Left lung (tissue), 10 donors: ENCODE data around the gene HSF5. TPM values are rescaled to one million over a fixed set of nuclear protein-coding genes. Genes with fewer than 3 reads are reported as not detected.
A peak's percentile ranks its signal among the peaks of the same experiment; 100 is the strongest.

Experiments
- ATAC-seq: fragments of 200-7000 bp; cut with Tn5 transposase; one replicate; pipeline ENCODE4 v1.9.1; 2020; ENCODE audit warnings: moderate library complexity
- DNase-seq, 4 donors: peaks; one replicate each; pipeline ENCODE4 v3.0.0-alpha.2; 2013 to 2020
- H3K27ac ChIP-seq, 2 donors: fragments of 200-600 bp; sonication (generic) in 1 of 2; one replicate each; pipeline versions ENCODE4 v1.5.0 to v1.8.0; 2020 to 2021
- H3K27me3 ChIP-seq, 2 donors: fragments of 200-600 bp; sonication (generic) in 1 of 2; one replicate each; pipeline versions ENCODE4 v1.5.0 to v1.8.0; 2020 to 2021
- H3K36me3 ChIP-seq, 2 donors: fragments of 200-600 bp; sonication (generic) in 1 of 2; one replicate each; pipeline versions ENCODE4 v1.5.0 to v1.8.0; 2020 to 2021
- H3K4me1 ChIP-seq, 2 donors: fragments of 200-600 bp; one replicate each; pipeline ENCODE4 v1.8.0; 2021
- H3K4me3 ChIP-seq, 2 donors: fragments of 200-600 bp; sonication (generic) in 1 of 2; one replicate each; pipeline versions ENCODE4 v1.5.0 to v1.8.0; 2020 to 2021; ENCODE audit warnings: mild to moderate bottlenecking in 1 of 2
- H3K9me3 ChIP-seq, 2 donors: fragments of 200-600 bp; sonication (generic) in 1 of 2; one replicate each; pipeline versions ENCODE4 v1.5.0 to v1.8.0; 2020 to 2021
- CTCF ChIP-seq, 2 donors: fragments of 200-600 bp; sonication (generic) in 1 of 2; IDR thresholded peaks; one replicate each; pipeline versions ENCODE4 v1.5.0 to v1.8.0; 2021; ENCODE audit warnings: antibody characterized with exemption in 2 of 2
- intact Hi-C, 2 donors: fragments of 100-400 bp; cut with DNase I; formaldehyde crosslinking; loops; one replicate each; pipeline versions ENCODE4 v1.11.2 to v1.14.2; 2022
- polyA plus RNA-seq, 6 donors: library from polyadenylated mRNA; unstranded; fragments of 120-200 nt; gene quantifications; one replicate each; pipeline ENCODE4 v1.2.1, GENCODE V29; 2013; ENCODE audit not compliant: insufficient read length in 6 of 6
- total RNA-seq, 2 donors: library from RNA; stranded (reverse); fragmentation: NEBNext Ultra II Directional; extraction: Animal tissue kit (Norgen Biotek cat#: 25700); gene quantifications; one replicate each; pipeline ENCODE4 v1.2.1, GENCODE V29; 2021
- donor health status: DM: no; HTN: yes; CAD: no.
- donor health status: DM: no; HTN: no; CAD: no.

HSF5 gene
- total and polyA plus RNA-seq, 8 donors: 0.08 to 0.15 (median 0.12) TPM

GRCh38 chr17:58534331-58534730, 46.1 kb upstream of the HSF5 start:
- no peaks in the 10 kb centered on the region for H3K36me3 ChIP-seq

GRCh38 chr17:58533616-58534188, 45.5 kb upstream of the HSF5 start:
- intact Hi-C loops: no loop called here
- no peak overlapping the region for H3K4me3 ChIP-seq
- H3K4me1 ChIP-seq: peaks cover 7 to 41% of the 10 kb centered on the region in 2 donors
- peaks cover 0 to 25% of the 10 kb centered on the region in 2 donors for H3K27me3 ChIP-seq
- H3K9me3 ChIP-seq: no peaks in the 10 kb centered on the region
- DNase-seq (no peak), ATAC-seq (no peak)
- H3K36me3 ChIP-seq: no peaks in the 10 kb centered on the region
- no peak overlapping the region for H3K27ac ChIP-seq
- no peak for TF ChIP-seq CTCF (IDR thresholded peaks at IDR 0.05)

More at GRCh38 chr17:58534331-58534730, 46.1 kb upstream of the HSF5 start:
- DNase-seq (no peak), ATAC-seq (no peak)
- intact Hi-C loops: no loop called here
- peaks cover 4 to 40% of the 10 kb centered on the region in 2 donors for H3K4me1 ChIP-seq
- H3K4me3 ChIP-seq: no peak overlapping the region
- H3K27me3 ChIP-seq: peaks cover 0 to 25% of the 10 kb centered on the region in 2 donors
- no peak overlapping the region for H3K27ac ChIP-seq
- no peaks in the 10 kb centered on the region for H3K9me3 ChIP-seq
- no peak for TF ChIP-seq CTCF (IDR thresholded peaks at IDR 0.05)

GRCh38 chr17:58532555-58532951, 44.3 kb upstream of the HSF5 start:
- ATAC-seq: no peak
- Histone ChIP-seq H3K4me3 (no peak overlapping the region), H3K4me1 (peaks cover 10 to 52% of the 10 kb centered on the region in 2 donors), H3K27ac (no peak overlapping the region), H3K9me3 (no peaks in the 10 kb centered on the region), H3K27me3 (peaks cover 0 to 25% of the 10 kb centered on the region in 2 donors), H3K36me3 (no peaks in the 10 kb centered on the region)
- intact Hi-C loops: no loop called here
- no peak for TF ChIP-seq CTCF (IDR thresholded peaks at IDR 0.05)
- DNase-seq: no peak

- H3K4me3 ChIP-seq: peak overlapping the region; percentile 27 to 40
- H3K27ac ChIP-seq: no peak overlapping the region
- ATAC-seq (peak; percentile 93), DNase-seq (peak in 3 of 4 donors; percentile 49 to 94 (median 60))
- TF ChIP-seq CTCF (IDR thresholded peaks at IDR 0.05): no peak
- peaks cover 15 to 58% of the 10 kb centered on the region in 2 donors for H3K4me1 ChIP-seq
- intact Hi-C loops: no loop called here
- no peaks in the 10 kb centered on the region for H3K9me3 ChIP-seq
- no peaks in the 10 kb centered on the region for H3K36me3 ChIP-seq
- peaks cover 0 to 25% of the 10 kb centered on the region in 2 donors for H3K27me3 ChIP-seq
Observed at GRCh38 chr17:58531661-58532554, 43.7 kb upstream of the HSF5 start.

GRCh38 chr17:58531122-58531521, 42.9 kb upstream of the HSF5 start:
- Histone ChIP-seq H3K4me3 (peak overlapping the region; percentile 27 to 40), H3K36me3 (no peaks in the 10 kb centered on the region), H3K27me3 (peaks cover 0 to 25% of the 10 kb centered on the region in 2 donors), H3K4me1 (peaks cover 19 to 63% of the 10 kb centered on the region in 2 donors), H3K27ac (no peak overlapping the region), H3K9me3 (no peaks in the 10 kb centered on the region)
- no peak for DNase-seq
- intact Hi-C loops: no loop called here
- ATAC-seq: no peak
- no peak for TF ChIP-seq CTCF (IDR thresholded peaks at IDR 0.05)
